Mesendoderm (in vitro differentiated cells): Measurements from ENCODE around the gene PPFIA4.

Experiments used
- DNase-seq: peaks from one replicate; pipeline ENCODE4 v3.0.0; 2013
- H2AK5ac ChIP-seq: 2 replicates; pipeline ENCODE4 v1.6.1; 2013; ENCODE audit warnings: low read length, inconsistent platforms
- H2BK120ac ChIP-seq: 2 replicates; pipeline ENCODE4 v1.6.1; 2013; ENCODE audit warnings: low read depth, mild to moderate bottlenecking, low read length, moderate library complexity, mixed read lengths
- H2BK15ac ChIP-seq: replicated peaks from 2 replicates; pipeline ENCODE4 v1.6.1; 2013; ENCODE audit warnings: low read depth, mild to moderate bottlenecking, moderate library complexity
- H2BK5ac ChIP-seq: 2 replicates; pipeline ENCODE4 v1.6.1; 2013; ENCODE audit warnings: low read length, inconsistent platforms
- H3K18ac ChIP-seq: 2 replicates; pipeline ENCODE4 v1.6.1; 2013; ENCODE audit warnings: mild to moderate bottlenecking, low read length, mixed read lengths
- H3K23ac ChIP-seq: one replicate; pipeline ENCODE4 v1.6.1; 2013; ENCODE audit warnings: low read length
- H3K27ac ChIP-seq: 2 replicates; pipeline ENCODE4 v1.5.1; 2013; ENCODE audit warnings: low read depth, mild to moderate bottlenecking, inconsistent platforms, low read length, moderate library complexity
- H3K27me3 ChIP-seq: 2 replicates; pipeline ENCODE4 v1.6.1; 2013; ENCODE audit warnings: low read length, control low read depth, mild to moderate bottlenecking, inconsistent platforms; ENCODE audit not compliant: insufficient read depth, poor library complexity
- H3K36me3 ChIP-seq: 2 replicates; pipeline ENCODE4 v1.6.1; 2013; ENCODE audit warnings: low read length, inconsistent platforms; ENCODE audit not compliant: control insufficient read depth, insufficient read depth
- H3K4ac ChIP-seq: one replicate; pipeline ENCODE4 v1.6.1; 2013; ENCODE audit warnings: low read depth, mild to moderate bottlenecking, low read length, moderate library complexity
- H3K4me1 ChIP-seq: 2 replicates; pipeline ENCODE4 v1.6.1; 2013; ENCODE audit warnings: low read depth, low read length, inconsistent platforms; ENCODE audit not compliant: control insufficient read depth
- H3K4me2 ChIP-seq: 2 replicates; pipeline ENCODE4 v1.6.1; 2013; ENCODE audit warnings: low read length
- H3K4me3 ChIP-seq: 2 replicates; pipeline ENCODE4 v1.5.1; 2013; ENCODE audit warnings: mild to moderate bottlenecking, low read length
- H3K56ac ChIP-seq: one replicate; pipeline ENCODE4 v1.6.1; 2013; ENCODE audit warnings: low read length
- H3K79me1 ChIP-seq: 2 replicates; pipeline ENCODE4 v1.6.1; 2013; ENCODE audit warnings: low read length, inconsistent platforms
- H3K79me2 ChIP-seq: 2 replicates; pipeline ENCODE4 v1.6.1; 2013; ENCODE audit warnings: mild to moderate bottlenecking, low read length; ENCODE audit not compliant: control insufficient read depth, insufficient read depth
- H3K9ac ChIP-seq: 2 replicates; pipeline ENCODE4 v1.6.1; 2013; ENCODE audit warnings: low read length, inconsistent platforms
- H4K5ac ChIP-seq: one replicate; pipeline ENCODE4 v1.6.1; 2013; ENCODE audit warnings: low read length
- H4K8ac ChIP-seq: one replicate; pipeline ENCODE4 v1.6.1; 2013; ENCODE audit warnings: low read depth, mild to moderate bottlenecking, control low read depth, low read length, moderate library complexity
- WGBS: extraction: QIAGEN DNeasy Blood & Tissue Kit; methylation state at CpG from one replicate; pipeline ENCODE4 v1.1.7; 2013; ENCODE audit warnings: low lambda C conversion rate, missing lambda C conversion rate; ENCODE audit not compliant: insufficient coverage; ENCODE audit errors: extremely low coverage; 5-methylcytosine and 5-hydroxymethylcytosine counted together

PPFIA4 gene

DNA sequence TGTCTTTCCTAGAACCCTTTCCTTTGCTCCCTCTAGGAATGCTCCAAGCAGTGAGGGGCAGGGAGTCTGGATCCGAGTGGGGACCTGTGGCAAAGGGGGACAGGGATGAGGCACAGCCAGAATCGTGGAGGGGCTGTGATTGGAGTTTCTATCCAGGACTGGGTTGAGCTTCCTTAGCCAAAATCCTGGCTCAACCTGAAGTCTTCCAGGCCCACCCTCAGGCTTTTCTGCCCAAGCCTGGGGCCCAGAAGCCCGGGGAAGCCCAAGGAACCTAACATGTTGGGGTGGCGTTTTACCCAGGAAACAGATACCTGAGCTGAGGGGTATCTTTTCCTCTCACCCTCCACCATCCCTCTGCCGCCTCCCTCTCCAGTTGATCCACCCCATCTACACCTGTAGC lies 54.2 kb downstream of the PPFIA4 start:
- Histone ChIP-seq H3K4me1 (peaks cover 9% of the 10 kb centered on the region), H3K27me3 (no peaks in the 10 kb centered on the region), H3K18ac (no peak overlapping the region), H2AK5ac (no peak overlapping the region), H2BK15ac (no peak overlapping the region), H3K4me2 (no peak overlapping the region), H2BK5ac (no peak overlapping the region), H4K8ac (no peak overlapping the region), H3K9ac (no peak overlapping the region), H3K36me3 (no peaks in the 10 kb centered on the region), H3K4me3 (no peak overlapping the region), H3K23ac (no peak overlapping the region), H3K79me2 (no peaks in the 10 kb centered on the region), H4K5ac (no peak overlapping the region), H2BK120ac (no peak overlapping the region), H3K56ac (no peak overlapping the region), H3K4ac (no peak overlapping the region), H3K79me1 (no peaks in the 10 kb centered on the region), H3K27ac (no peak overlapping the region)
- no peak for DNase-seq
- WGBS = no CpG with 5 or more reads among the region's 5 CpGs

DNA sequence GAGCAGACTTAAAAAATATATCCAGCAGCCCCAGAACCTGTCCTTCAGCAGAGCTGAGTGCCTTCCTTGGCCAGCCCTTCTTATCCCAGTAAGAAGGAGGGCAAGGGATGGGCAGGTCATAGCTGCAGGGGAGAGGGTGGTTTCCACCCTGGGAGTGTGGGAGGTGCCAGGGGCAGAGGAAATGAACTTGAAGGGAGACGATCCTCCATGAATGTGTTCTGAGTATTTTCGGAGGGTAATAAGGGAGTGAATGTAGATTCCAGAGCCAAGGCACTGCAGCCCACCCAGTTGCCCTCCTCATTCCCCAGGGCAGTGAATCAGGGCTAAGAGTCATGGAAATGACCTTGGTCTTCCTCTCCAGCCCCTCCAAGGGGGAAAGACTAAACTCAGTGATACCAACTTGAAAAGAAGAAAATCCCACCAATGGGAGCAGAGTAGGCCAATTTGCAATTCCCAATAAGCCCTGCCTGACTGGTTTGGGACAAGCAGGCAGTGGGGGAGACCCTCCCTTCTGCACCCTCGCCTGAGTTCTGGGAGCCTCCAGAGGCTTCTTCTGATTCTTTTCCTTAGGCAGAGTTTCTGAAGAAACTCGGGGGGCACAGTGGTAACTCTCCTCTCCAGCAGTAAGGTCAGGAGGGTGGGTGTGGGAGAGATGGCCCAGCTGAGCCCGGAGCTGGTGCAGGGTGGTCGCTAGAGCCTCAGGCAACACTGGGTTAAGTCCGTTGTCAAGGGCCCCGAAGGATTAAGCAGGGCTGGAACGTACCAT lies 55.4 kb downstream of the PPFIA4 start:
- no CpG with 5 or more reads among the region's 9 CpGs for WGBS
- Histone ChIP-seq H2AK5ac (no peak overlapping the region), H4K5ac (no peak overlapping the region), H3K27me3 (no peaks in the 10 kb centered on the region), H3K27ac (no peak overlapping the region), H3K4me3 (no peak overlapping the region), H3K4me2 (no peak overlapping the region), H3K4ac (no peak overlapping the region), H2BK15ac (no peak overlapping the region), H3K23ac (no peak overlapping the region), H3K18ac (no peak overlapping the region), H4K8ac (no peak overlapping the region), H3K9ac (no peak overlapping the region), H2BK5ac (no peak overlapping the region), H3K79me1 (no peaks in the 10 kb centered on the region), H3K56ac (peak overlapping the region; percentile 10), H3K4me1 (peaks cover 13% of the 10 kb centered on the region), H2BK120ac (no peak overlapping the region), H3K79me2 (no peaks in the 10 kb centered on the region), H3K36me3 (no peaks in the 10 kb centered on the region)
- DNase-seq = no peak

DNA sequence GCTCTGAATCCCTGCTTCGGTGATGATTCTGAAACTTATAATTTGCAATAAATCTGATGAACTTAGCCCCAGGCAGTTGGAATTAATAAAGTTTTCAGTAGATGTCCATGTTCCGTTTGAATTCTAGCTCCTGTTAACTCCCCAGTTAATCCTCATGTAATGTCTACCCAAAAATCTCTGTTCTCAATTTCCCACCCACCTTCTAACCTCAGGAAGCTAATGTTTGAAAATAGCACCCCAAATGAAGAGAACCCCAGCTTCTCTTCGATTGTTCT lies 55.9 kb downstream of the PPFIA4 start:
- peaks cover 18% of the 10 kb centered on the region for H3K4me1 ChIP-seq
- H2BK15ac ChIP-seq = no peak overlapping the region
- no peak overlapping the region for H4K5ac ChIP-seq
- no peak overlapping the region for H3K27ac ChIP-seq
- no peak overlapping the region for H3K4ac ChIP-seq
- no peak overlapping the region for H2BK5ac ChIP-seq
- no peaks in the 10 kb centered on the region for H3K79me1 ChIP-seq
- no peak overlapping the region for H3K4me2 ChIP-seq
- no peaks in the 10 kb centered on the region for H3K79me2 ChIP-seq
- no peak overlapping the region for H4K8ac ChIP-seq
- H3K18ac ChIP-seq = no peak overlapping the region
- H3K36me3 ChIP-seq = no peaks in the 10 kb centered on the region
- no peaks in the 10 kb centered on the region for H3K27me3 ChIP-seq
- no peak for DNase-seq
- H3K23ac ChIP-seq = no peak overlapping the region
- WGBS = no CpG with 5 or more reads among the region's 3 CpGs
- H3K4me3 ChIP-seq = no peak overlapping the region
- no peak overlapping the region for H3K9ac ChIP-seq
- H2BK120ac ChIP-seq = no peak overlapping the region
- no peak overlapping the region for H2AK5ac ChIP-seq
- peak overlapping the region; percentile 12 for H3K56ac ChIP-seq

DNA sequence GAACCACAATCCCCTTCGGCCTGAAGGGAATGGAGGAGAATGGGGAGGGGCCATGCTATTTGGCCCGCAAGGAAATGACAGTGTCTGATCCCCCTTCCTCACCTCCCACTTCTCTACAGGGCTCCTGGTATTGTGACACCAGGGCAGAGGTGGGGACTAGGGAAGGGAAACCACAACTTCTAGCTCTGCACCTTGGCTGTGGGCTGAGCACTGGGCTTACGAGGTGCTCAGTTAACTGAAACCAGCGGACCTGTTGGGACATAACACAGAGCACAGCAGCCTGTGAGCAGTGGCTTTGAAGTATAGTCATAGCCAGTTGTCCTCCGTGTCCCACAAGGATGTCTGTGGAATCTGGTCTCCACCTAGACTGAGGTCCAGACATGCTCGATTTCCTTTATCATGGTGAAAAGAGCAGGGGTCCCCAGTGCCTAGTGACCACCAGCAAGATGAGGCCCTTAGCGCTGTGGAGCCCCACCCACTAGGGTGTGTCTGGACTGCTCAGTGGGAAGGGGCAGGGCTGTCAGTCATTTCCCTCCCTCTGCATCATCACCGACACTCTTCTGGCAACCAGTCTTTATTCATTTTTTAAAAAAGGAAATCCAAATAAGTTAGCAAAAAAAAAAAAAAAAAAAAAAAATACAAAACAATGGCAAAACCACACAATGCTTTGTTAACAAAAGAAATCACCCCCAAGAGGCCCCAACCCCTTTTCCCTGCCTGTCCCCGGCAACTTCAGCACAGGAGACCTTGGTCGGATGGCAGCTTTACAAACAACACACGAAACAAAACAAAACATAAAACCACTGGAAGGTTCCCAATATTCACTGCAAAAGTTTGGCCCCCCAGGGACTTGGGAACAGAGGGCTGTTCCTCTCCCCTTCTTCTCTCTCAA lies 56.5 kb downstream of the PPFIA4 start:
- H3K4ac ChIP-seq = no peak overlapping the region
- H3K18ac ChIP-seq = no peak overlapping the region
- H4K8ac ChIP-seq = no peak overlapping the region
- H2AK5ac ChIP-seq = no peak overlapping the region
- H3K36me3 ChIP-seq = no peaks in the 10 kb centered on the region
- no peak overlapping the region for H2BK5ac ChIP-seq
- H2BK120ac ChIP-seq = peak overlapping the region; percentile 1
- H3K9ac ChIP-seq = no peak overlapping the region
- H3K27me3 ChIP-seq = no peaks in the 10 kb centered on the region
- H3K56ac ChIP-seq = peak overlapping the region; percentile 12
- peak; percentile 44 for DNase-seq
- no CpG with 5 or more reads among the region's 11 CpGs for WGBS
- no peak overlapping the region for H3K27ac ChIP-seq
- H3K23ac ChIP-seq = no peak overlapping the region
- H3K4me1 ChIP-seq = peaks cover 19% of the 10 kb centered on the region
- H2BK15ac ChIP-seq = no peak overlapping the region
- H3K79me1 ChIP-seq = no peaks in the 10 kb centered on the region
- H3K4me3 ChIP-seq = no peak overlapping the region
- no peak overlapping the region for H3K4me2 ChIP-seq
- no peaks in the 10 kb centered on the region for H3K79me2 ChIP-seq
- H4K5ac ChIP-seq = no peak overlapping the region

DNA sequence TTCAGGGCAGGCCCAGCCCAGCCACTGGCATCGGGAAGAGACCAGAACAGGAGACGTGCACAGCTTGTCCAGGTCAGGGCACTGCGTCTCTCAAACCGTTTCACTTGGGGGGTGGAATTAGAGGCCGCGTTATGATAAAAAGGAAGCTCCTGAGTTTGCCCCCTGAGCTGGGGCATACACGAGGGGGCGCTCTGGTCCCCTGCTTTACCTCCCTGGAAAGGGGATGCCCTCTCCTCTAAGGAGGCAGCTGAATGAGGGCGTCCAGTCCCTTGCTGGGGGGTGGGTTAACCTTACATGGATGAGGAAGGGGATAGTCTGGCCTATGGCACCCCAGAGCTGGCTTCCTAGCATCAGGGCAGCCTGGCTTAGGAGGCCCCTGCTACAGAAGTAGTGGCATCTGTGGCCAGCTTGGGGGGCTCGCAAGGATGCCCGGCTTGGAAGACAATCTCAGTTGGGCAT lies 57.2 kb downstream of the PPFIA4 start:
- H3K79me2 ChIP-seq = no peaks in the 10 kb centered on the region
- H2AK5ac ChIP-seq = no peak overlapping the region
- no peaks in the 10 kb centered on the region for H3K36me3 ChIP-seq
- H4K8ac ChIP-seq = no peak overlapping the region
- no peak overlapping the region for H4K5ac ChIP-seq
- H3K4me2 ChIP-seq = no peak overlapping the region
- H3K23ac ChIP-seq = no peak overlapping the region
- peak overlapping the region; percentile 1 for H2BK120ac ChIP-seq
- H3K56ac ChIP-seq = peak overlapping the region; percentile 17
- no CpG with 5 or more reads among the region's 11 CpGs for whole genome bisulfite sequencing
- no peak for DNase-seq
- H3K27ac ChIP-seq = no peak overlapping the region
- H3K4me3 ChIP-seq = no peak overlapping the region
- no peak overlapping the region for H2BK15ac ChIP-seq
- H3K79me1 ChIP-seq = no peaks in the 10 kb centered on the region
- H3K4ac ChIP-seq = no peak overlapping the region
- H3K9ac ChIP-seq = no peak overlapping the region
- peaks cover 19% of the 10 kb centered on the region for H3K4me1 ChIP-seq
- H3K27me3 ChIP-seq = no peaks in the 10 kb centered on the region
- no peak overlapping the region for H2BK5ac ChIP-seq
- no peak overlapping the region for H3K18ac ChIP-seq
